Activated naive CD8-positive, alpha-beta T cell treated with anti-CD3 and anti-CD28 coated beads, Interleukin-2, amount 50 U/mL, for 16 hours (primary cell): ENCODE measurements around the gene PRC1.

Experiments used
- DNase-seq: peaks from one replicate; pipeline ENCODE4 v3.0.0-alpha.2; 2020; ENCODE audit warnings: low read depth, low spot score

Gene PRC1

DNA sequence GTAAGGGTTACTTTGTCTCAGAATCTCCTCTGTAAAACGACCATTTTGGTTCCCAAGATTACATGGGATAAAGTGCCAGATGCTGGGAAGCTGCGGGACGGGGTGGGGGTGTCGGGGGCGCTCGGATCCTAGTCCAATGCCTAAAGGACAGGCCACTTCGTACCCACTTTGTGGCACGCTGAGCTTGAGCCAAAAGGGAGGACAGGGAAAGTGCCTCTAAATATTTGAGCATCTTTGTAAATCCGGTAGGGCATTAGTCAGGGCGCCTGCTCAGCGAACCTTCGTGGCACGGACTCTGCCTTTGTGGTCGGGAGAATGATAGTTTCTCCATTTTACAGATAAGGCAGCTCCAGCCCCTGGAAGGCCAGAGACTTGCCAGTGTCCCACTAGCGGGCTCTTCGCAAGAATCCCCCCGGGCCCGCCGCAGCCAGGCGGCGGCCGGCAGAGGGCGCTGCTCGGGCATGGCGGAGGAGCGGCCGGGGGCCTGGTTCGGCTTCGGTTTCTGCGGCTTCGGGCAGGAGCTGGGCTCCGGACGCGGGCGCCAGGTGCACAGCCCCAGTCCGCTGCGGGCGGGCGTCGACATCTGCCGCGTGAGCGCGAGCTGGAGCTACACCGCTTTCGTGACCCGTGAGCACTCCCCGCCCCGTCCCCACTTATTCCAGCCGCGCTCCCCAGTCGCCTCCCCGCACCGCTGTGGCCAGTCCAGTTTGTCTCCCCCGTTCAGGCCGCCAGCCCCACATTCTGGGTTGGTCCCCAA is 37.9 kb downstream of the PRC1 start:
- DNase-seq, result peak; percentile 19

DNA sequence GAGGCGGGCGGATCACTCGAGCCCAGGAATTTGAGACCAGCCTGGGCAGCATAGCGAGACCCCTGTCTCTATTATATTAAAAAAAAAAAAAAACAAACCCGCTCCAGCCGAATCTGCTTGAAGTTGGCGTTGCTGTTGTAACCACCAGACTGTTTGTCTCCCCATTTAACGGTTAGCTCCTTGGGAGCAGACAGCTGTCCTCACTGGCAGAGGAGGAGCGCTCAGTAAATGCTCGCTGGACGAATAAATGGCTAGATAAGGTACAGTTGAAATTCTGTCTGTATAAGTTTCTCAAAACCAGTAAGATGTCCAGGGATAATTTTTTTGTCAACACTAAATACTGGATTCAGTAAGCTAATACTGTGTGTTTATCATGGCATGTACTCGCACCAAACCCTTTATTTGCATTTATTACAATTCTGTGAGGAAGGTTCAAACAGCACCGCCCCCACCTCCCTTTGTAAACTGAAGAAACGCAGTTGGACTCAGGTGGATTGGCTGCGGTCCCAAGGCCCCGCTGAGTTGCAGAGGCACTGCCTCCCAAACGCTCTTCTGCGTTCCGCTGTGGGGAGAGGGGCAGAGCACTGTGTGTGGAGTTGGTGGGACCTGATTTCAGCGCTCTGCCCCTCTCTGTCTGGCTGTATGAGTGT is 38.6 kb downstream of the PRC1 start:
- no peak for DNase-seq

DNA sequence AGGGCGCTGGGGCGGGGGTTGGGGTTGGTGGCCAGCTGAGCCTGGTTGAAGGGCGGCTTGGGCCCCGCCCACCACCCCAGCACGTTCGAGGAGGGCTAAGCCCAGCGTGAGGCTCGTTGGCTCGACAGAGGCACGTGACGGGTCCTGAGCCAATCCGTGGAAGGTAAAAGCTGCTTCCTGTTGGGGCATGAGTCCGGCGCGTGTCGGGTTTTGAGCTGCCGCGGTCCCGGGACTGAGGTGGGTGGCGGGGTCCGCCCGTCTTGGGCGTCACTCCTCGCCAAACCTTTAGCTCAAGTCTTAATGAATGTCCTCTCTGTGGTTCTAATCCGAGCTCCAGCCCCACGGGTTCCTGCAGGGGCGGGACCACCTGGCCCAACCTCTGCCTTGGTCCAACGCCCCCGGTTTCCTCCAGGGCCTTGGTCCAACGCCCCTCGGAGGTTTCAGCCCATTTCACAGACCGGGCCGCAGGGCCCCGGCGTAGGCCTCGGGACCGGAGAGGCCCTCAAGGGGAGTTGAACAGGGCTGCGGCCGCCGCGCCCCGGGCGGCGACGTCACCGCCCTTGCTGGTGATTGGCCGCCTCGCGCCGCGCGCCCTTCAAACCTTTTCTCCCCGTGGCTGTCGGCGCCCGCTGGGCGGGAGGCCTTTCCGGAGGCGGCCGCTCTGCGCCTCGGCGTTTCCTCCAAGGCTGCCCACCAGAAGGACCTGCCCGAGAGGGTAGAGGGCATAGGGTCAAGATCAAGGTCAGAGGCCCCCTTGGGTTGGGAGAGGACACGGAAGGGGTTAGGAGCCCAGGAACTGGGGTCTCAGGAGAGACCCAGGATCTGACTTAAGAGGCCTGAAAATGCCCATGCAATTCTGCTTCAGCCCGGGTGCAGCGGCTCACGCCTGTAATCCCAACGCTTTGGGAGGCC is 39.4 kb downstream of the PRC1 start, which contains the start of gene RCCD1:
Gene RCCD1, plus strand, starts transcription at position 173 of the 912 bp plus-strand sequence. CDS start 1,851 bp downstream, outside the sequence.
- peak; percentile 76 for DNase-seq

DNA sequence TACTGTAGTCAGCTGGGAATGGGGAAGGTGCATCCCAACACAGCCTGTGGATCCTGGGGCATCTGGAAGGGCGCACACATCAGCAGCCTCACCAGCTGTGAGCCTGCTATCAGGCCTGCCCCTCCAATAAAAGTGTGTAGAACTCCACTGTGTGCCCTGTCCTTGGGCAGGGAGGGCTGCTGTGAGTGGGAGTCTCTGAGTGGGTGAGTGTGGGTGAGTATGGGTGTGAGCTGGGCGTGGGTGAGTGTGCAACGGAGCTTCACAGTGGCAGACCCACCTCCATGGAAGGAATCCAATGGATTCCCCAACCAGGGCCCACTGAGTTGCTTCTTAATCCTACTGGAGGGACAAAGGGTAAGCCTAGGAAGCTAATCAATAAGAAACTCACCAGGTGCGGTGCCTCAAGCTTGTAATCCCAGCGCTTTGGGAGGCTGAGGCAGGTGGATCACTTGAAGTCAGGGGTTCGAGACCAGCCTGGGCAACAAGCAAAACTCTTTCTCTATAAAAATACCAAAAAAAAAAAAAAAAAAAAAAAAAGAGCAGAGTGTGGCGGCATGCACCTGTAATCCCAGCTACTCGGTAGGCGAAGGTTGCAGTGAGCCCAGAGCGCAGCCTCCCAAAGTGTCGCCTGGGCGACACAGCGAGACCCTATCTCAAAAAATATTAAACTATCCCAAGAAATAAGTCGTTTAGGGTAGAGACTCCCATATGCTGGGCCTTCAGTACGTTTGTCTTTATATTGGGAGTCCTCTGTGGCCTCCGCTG is 40.2 kb downstream of the PRC1 start:
- no peak for DNase-seq

DNA sequence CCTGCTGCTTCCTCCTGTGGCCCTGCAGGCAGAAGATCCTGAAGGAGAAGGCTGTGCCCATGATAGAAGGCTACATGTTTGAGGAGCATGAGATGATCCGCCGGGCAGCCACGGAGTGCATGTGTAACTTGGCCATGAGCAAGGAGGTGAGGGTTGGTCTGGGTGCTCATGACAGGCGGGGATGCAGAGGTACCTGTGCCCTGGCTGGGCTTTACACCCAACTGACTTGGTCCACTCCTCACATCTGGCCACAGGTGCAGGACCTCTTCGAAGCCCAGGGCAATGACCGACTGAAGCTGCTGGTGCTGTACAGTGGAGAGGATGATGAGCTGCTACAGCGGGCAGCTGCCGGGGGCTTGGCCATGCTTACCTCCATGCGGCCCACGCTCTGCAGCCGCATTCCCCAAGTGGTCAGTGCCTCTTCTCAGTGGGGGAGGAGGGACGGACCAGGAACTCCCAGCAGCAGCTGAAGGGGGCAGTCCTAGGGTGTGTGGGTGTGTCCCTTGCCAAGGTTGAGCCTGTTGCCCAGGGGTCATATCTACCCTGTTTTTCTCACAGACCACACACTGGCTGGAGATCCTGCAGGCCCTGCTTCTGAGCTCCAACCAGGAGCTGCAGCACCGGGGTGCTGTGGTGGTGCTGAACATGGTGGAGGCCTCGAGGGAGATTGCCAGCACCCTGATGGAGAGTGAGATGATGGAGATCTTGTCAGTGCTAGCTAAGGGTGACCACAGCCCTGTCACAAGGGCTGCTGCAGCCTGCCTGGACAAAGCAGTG is 41.2 kb downstream of the PRC1 start:
- DNase-seq, result no peak

DNA sequence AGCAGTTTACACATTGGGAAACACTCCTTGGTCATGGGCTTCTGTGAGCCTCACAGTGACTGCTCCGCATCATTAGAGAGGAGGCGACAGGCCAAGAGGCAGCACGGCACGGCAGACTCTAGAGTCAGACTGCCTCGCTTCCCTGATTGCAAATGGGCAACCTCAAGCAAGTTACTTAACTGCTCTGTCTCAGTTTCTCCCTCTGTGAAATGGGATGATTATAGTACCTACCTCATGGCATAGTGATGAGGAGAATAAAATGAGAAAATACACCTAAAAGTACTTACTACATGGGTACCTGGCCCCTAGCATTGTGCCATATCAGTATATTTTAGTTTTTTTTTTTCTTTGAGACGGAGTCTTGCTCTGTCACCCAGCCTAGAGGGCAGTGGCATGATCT is 43.7 kb downstream of the PRC1 start:
- no peak for DNase-seq

DNA sequence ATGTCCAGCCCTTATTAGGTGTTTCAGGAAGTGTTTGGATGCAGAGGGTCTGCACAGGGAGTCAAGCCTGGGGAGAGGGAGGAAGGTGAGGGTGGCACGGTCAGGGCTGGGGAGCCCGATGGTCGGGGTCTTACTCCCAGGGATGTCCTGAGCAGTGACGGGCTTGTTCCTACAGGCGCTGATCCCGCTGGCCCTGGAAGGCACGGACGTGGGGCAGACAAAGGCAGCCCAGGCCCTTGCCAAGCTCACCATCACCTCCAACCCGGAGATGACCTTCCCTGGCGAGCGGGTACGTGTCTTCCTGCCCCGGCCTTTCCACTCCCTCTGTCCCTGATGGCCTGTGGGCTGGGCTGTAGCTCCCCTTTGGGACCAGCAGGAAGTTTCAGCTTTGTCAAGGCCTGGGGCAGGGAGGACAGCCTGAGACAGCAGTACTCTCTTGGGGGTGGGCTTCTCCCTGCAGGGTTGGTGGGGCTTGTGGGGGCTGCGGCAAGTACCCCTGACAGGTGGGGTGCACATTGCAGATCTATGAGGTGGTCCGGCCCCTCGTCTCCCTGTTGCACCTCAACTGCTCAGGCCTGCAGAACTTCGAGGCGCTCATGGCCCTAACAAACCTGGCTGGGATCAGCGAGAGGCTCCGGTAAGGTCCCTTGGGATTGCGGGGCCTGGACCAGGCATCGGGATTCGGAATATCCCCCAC is 44.2 kb downstream of the PRC1 start:
- DNase-seq, result no peak

DNA sequence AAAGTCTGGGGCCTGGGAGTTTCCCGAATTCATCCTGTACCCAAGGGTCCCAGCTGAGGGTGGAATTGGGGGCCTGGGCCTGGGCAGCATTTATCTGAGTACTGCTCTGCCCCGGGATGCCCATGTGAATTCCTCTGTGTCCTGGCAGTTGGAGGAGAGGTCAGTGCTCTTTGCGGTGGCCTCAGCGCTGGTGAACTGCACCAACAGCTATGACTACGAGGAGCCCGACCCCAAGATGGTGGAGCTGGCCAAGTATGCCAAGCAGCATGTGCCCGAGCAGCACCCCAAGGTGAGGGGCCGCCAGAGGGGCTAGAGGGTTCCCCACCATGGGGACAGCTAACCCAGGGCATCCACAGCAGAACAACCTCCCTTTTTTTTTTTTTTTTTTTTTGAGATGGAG is 45.8 kb downstream of the PRC1 start:
- no peak for DNase-seq

DNA sequence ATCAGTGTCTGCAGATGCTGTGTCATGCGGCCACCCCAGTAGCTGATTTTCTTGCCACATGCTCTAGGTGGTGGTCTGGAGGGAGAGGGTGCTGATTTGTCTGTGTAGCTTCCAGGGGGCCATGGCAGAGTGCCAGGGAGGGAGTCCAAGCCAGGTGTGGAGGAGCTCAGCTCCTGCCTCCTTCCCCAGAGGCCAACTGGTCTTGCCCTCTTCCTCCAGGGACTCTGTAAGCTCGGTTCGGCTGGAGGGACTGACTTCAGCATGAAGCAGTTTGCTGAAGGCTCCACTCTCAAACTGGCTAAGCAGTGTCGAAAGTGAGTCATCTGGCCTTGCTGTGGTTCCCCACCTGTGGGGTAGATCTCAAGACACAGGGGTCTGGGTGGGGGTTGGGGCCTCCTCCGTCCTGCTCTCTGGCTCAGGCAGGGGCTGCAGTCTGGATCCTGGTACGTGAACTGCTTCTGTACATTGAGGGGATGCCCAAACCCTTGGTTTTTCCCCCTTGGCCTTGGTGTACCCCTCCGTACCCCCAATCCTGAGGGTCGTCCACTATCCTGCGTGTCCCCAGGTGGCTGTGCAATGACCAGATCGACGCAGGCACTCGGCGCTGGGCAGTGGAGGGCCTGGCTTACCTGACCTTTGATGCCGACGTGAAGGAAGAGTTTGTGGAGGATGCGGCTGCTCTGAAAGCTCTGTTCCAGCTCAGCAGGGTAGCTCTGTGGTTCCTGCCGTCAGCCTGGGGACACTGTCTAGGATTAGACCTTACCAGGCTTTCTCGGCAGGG is 46.6 kb downstream of the PRC1 start:
- no peak for DNase-seq

DNA sequence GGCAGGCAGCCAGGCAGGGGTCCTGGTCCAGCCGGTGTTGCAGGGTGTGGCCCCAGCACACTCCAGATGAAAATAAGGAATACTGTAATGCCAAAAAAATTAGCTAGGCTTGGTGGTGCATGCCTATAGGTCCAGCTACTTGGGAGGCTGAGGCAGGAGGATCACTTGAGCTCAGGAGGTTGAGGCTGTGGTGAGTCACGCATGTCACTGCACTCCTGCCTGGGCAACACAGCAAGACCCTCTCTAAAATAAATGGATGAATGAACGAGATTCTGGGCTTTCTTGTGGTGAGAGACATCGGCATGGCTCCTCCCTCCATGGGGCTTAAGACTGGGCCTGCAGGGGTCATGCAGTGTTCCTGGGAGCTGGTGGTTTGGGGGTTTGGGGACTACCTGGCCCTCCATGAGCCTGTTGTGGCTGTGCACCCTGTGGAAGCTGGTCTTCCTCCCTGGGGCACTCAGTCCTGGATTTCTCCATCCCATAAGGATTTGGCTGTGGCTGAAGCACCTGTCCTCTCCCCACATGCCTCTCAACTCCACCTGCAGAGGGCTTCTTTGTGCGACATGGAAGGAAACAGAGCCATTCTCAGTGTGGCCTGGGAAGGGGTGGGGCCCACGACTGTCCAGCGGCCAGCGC is 47.3 kb downstream of the PRC1 start:
- DNase-seq, result no peak

DNA sequence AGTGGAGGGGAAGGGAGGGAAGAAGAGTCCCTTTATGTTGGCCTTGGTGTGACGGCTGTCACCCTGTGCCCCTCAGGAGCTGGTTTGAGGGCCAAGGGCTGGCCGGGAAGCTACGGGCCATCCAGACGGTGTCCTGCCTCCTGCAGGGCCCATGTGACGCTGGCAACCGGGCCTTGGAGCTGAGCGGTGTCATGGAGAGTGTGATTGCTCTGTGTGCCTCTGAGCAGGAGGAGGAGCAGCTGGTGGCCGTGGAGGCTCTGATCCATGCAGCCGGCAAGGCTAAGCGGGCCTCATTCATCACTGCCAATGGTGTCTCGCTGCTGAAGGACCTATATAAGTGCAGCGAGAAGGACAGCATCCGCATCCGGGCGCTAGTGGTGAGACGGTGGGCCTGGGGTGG is 47.8 kb downstream of the PRC1 start:
- no peak for DNase-seq

DNA sequence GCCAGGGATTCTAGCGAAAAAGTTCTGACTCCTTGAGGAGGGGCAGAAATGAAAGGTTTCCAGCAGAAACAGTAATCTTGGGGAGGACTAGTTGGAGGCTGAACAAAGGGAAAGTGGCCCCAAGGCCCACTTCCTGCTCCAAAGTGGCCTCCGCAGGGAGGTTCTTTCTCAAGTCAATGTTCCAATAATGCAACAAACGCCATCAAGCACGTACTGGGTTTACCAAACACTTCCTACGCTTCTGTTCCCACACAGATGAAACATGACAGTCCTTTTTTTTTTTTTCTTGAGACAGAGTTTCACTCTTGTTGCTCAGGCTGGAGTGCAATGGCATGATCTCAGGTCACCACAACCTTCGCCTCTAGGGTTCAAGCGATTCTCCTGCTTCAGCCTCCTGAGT is 49.2 kb downstream of the PRC1 start:
- no peak for DNase-seq

DNA sequence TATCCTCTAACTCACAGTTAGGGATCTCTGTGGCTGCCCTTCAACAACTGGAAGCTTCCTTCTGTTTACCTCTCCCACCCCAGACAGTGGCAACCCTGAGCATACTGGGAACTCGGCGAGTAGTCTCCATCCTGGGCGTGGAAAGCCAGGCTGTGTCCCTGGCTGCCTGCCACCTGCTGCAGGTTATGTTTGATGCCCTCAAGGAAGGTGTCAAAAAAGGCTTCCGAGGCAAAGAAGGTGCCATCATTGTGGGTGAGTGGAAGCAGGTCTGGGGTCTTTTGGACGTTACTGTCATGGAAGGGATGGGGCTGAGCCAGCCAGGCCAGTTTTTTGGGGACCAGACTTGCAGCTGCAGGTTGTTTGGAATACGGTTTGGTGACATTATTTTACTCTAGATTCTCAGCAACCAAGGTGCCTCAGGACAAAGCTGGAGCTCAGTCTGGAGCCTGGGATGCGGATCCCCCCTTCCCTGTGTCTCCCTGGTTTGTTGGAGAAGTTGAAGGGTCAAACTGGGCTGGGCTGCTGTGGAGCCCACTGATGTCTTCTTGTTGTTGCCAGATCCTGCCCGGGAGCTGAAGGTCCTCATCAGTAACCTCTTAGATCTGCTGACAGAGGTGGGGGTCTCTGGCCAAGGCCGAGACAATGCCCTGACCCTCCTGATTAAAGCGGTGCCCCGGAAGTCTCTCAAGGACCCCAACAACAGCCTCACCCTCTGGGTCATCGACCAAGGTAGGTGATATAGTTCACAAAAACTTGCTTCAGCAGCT is 51.8 kb downstream of the PRC1 start:
- no peak for DNase-seq

DNA sequence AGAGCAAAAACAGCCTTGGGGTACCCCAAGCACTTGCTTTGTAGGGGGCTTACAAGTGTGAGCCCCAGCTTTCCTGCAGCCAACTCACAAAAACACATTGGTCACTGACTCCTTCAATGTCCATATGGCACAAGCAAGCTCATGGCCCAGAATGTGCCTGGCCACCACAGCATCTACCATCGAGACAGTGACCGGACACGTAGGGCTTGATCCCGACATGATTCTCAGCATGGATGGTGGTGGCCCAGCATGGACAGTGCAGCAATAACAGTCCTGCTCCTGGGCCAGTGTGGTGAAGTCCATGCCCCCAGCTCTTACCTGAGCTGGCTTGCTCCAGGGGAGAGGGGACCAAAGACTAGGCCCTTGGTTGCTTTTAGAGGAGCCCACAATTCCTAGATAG is 53.3 kb downstream of the PRC1 start:
- no peak for DNase-seq

DNA sequence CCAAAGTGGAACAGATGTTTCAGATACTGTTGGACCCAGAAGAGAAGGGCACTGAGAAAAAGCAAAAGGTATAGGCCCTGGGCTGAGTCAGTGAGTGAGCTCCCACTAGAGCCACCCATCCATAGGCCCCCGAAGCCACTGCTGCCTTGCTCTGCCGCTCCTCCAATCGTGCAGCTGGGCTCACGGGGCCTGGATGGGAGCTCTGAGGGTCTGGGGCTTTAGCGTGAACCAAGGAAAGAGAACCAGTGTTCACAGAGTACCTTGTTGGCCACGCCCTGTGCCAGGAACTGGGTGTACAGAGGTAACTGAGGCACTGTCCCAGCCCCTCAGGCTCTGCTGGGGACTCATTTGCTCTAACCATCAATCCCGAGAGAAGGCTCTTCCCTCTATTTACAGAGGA is 54.6 kb downstream of the PRC1 start:
- DNase-seq, result no peak

DNA sequence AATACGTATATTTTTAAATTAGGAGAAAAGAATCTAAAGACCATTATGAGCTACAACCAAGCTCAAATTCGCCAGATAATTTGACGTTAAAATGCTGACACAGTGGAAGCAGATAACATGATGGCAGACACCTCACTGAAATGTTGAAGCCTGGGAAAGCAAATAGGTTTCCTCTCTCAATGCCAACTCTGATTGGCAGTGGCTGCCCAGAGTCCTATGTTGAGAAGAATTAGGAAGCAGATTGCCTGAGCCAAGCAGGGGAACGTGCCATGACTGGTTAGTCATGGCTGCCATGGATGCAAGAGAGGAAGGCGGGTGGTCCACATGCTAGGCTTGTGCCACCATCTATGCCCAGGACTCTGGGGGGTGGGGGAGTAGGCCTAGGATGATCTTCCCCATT is 56.1 kb downstream of the PRC1 start:
- DNase-seq, result no peak

DNA sequence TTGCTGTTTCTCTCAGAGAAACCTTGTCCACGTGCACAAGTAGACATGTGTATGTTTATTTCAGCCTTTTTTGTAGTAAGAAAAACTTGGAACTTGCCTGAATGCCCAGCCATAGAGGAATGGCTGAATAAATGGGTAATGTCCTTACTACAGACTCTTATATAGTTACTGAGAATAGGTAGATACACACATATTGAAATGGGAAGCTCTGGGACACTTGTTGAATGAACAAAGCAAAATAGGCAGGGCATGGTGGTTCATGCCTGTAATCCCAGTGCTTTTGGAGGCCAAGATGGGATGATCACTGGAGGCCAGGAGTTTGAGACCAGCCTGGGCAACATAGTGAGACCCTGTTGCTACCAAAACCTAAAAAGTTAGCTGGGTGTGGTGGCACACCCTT is 57.5 kb downstream of the PRC1 start:
- DNase-seq, result no peak
